H1 (cell line): Measurements from ENCODE around the gene CTDNEP1. TPM values are rescaled to one million over a fixed set of nuclear protein-coding genes. Genes with fewer than 3 reads are reported as not detected.

Experiments
- CTCF ChIA-PET: fragments of 300-600 bp; sonication (Branson Sonifier 250); formaldehyde crosslinking; loops from one replicate; lab custom pipeline; 2021; ENCODE audit not compliant: partially characterized antibody; lab: Charles Lee
- POLR2A ChIA-PET: fragments of 300-600 bp; sonication (Branson Sonifier 250); formaldehyde crosslinking; loops from one replicate; lab custom pipeline; 2021; ENCODE audit warnings: inconsistent platforms; ENCODE audit not compliant: partially characterized antibody; lab: Charles Lee
- DNase-seq, 2 experiments: peaks; one replicate each; pipeline versions ENCODE4 v3.0.0 to v3.0.0-alpha.2; 2010 to 2022; ENCODE audit warnings: low spot score in 2 of 2, low read depth in 1 of 2, mixed read lengths in 1 of 2
- FAIRE-seq: peaks from 2 replicates; lab custom pipeline; 2011; peaks lifted over from hg19 to GRCh38; lab: Jason Lieb, UNC
- H2AFZ ChIP-seq: 2 replicates; pipeline ENCODE4 v1.8.1; 2012; ENCODE audit warnings: low read length, inconsistent platforms
- H2AK5ac ChIP-seq: 2 replicates; pipeline ENCODE4 v1.6.1; 2013; ENCODE audit warnings: low read depth, low read length
- H2BK120ac ChIP-seq: replicated peaks from 2 replicates; pipeline ENCODE3; 2013; ENCODE audit warnings: low read depth, low read length, inconsistent platforms
- H2BK12ac ChIP-seq: 2 replicates; pipeline ENCODE4 v1.6.1; 2013; ENCODE audit warnings: low read depth, low read length
- H2BK15ac ChIP-seq: 2 replicates; pipeline ENCODE4 v1.6.1; 2013; ENCODE audit warnings: low read length
- H2BK20ac ChIP-seq: 2 replicates; pipeline ENCODE4 v1.6.1; 2013; ENCODE audit warnings: low read length
- H2BK5ac ChIP-seq: 2 replicates; pipeline ENCODE4 v1.6.1; 2013; ENCODE audit warnings: low read depth, low read length
- H3K14ac ChIP-seq: 2 replicates; pipeline ENCODE4 v1.6.1; 2013; ENCODE audit warnings: inconsistent platforms; ENCODE audit not compliant: insufficient read length
- H3K18ac ChIP-seq: 2 replicates; pipeline ENCODE4 v1.6.1; 2013; ENCODE audit warnings: low read length; ENCODE audit errors: extremely low read depth
- H3K23ac ChIP-seq: 2 replicates; pipeline ENCODE4 v1.6.1; 2013; ENCODE audit warnings: inconsistent platforms; ENCODE audit not compliant: insufficient read length
- H3K23me2 ChIP-seq: 2 replicates; pipeline ENCODE4 v1.6.1; 2013; ENCODE audit warnings: low read depth, low read length
- H3K27ac ChIP-seq: 2 replicates; pipeline ENCODE4 v1.6.1; 2011; ENCODE audit warnings: low read depth, low read length, inconsistent platforms
- H3K27me3 ChIP-seq, 4 experiments: replicated peaks in 1 of 4; 1 replicate in 1 of 4; 2 replicates in 3 of 4; pipeline versions ENCODE4 v1.6.1 to v1.8.1; 2011 to 2013; ENCODE audit warnings: low read length in 3 of 4, mild to moderate bottlenecking in 3 of 4, inconsistent platforms in 2 of 4, mixed read lengths in 2 of 4, moderate library complexity in 1 of 4; ENCODE audit not compliant: control insufficient read depth in 3 of 4, insufficient read depth in 3 of 4; ENCODE audit errors: extremely low read depth in 1 of 4
- H3K36me3 ChIP-seq, 4 experiments: 2 replicates each; pipeline versions ENCODE4 v1.6.1 to v1.8.1; 2011 to 2013; ENCODE audit warnings: mild to moderate bottlenecking in 4 of 4, low read length in 3 of 4, moderate library complexity in 2 of 4, control low read depth in 1 of 4, inconsistent platforms in 1 of 4; ENCODE audit not compliant: insufficient read depth in 4 of 4, control insufficient read depth in 2 of 4
- H3K4ac ChIP-seq: replicated peaks from 2 replicates; pipeline ENCODE3; 2013; ENCODE audit warnings: low read length, low read depth, mixed read lengths, inconsistent platforms; ENCODE audit not compliant: insufficient read length
- H3K4me1 ChIP-seq, 4 experiments: replicated peaks in 1 of 4; 1 replicate in 1 of 4; 2 replicates in 3 of 4; pipeline versions ENCODE4 v1.6.1 to v1.8.1; 2011 to 2013; ENCODE audit warnings: low read length in 3 of 4, inconsistent platforms in 2 of 4, mixed read lengths in 1 of 4; ENCODE audit not compliant: insufficient read depth in 4 of 4, control insufficient read depth in 3 of 4
- H3K4me2 ChIP-seq, 2 experiments: 2 replicates each; pipeline versions ENCODE4 v1.6.1 to v1.8.1; 2011 to 2013; ENCODE audit warnings: low read depth in 2 of 2, low read length in 2 of 2, control low read depth in 1 of 2, inconsistent platforms in 1 of 2, mild to moderate bottlenecking in 1 of 2; ENCODE audit not compliant: insufficient read depth in 1 of 2
- H3K4me3 ChIP-seq, 4 experiments: fragments of 200-600, 300-600 bp in 1 of 4; sonication (generic), shearing (Covaris generic), sonication (Bioruptor Twin) in 1 of 4; 2 replicates each; pipeline versions ENCODE4 v1.5.1 to v1.8.1; 2011 to 2016; ENCODE audit warnings: low read length in 4 of 4, low read depth in 3 of 4, control low read depth in 2 of 4, inconsistent platforms in 2 of 4, mild to moderate bottlenecking in 2 of 4, mixed read lengths in 1 of 4, moderate library complexity in 1 of 4; ENCODE audit not compliant: insufficient read depth in 2 of 4; ENCODE audit errors: extremely low read depth in 1 of 4
- H3K56ac ChIP-seq: replicated peaks from 2 replicates; pipeline ENCODE3; 2013; ENCODE audit warnings: low read depth, mild to moderate bottlenecking, mixed read lengths, low read length, inconsistent platforms; ENCODE audit not compliant: insufficient read length
- H3K79me1 ChIP-seq: 2 replicates; pipeline ENCODE4 v1.6.1; 2013; ENCODE audit warnings: low read depth, low read length, control low read depth
- H3K79me2 ChIP-seq, 2 experiments: 2 replicates each; pipeline versions ENCODE4 v1.6.1 to v1.8.1; 2012 to 2013; ENCODE audit warnings: low read length in 2 of 2, mild to moderate bottlenecking in 2 of 2, inconsistent platforms in 1 of 2; ENCODE audit not compliant: insufficient read depth in 2 of 2, control insufficient read depth in 1 of 2
- H3K9ac ChIP-seq, 4 experiments: replicated peaks in 1 of 4; 1 replicate in 1 of 4; 2 replicates in 3 of 4; pipeline versions ENCODE4 v1.6.1 to v1.8.1; 2011 to 2013; ENCODE audit warnings: low read depth in 3 of 4, low read length in 3 of 4, control low read depth in 2 of 4, mild to moderate bottlenecking in 2 of 4, moderate library complexity in 2 of 4, inconsistent platforms in 1 of 4; ENCODE audit errors: extremely low read depth in 1 of 4
- H3K9me3 ChIP-seq, 2 experiments: 2 replicates each; pipeline versions ENCODE4 v1.6.1 to v1.8.1; 2012 to 2013; ENCODE audit warnings: mild to moderate bottlenecking in 2 of 2, moderate library complexity in 2 of 2, control low read depth in 1 of 2, inconsistent platforms in 1 of 2, low read depth in 1 of 2, low read length in 1 of 2, mixed read lengths in 1 of 2; ENCODE audit not compliant: insufficient read depth in 2 of 2
- H4K20me1 ChIP-seq, 2 experiments: replicated peaks in 1 of 2; 2 replicates each; pipeline versions ENCODE3 to v1.8.1; 2011 to 2013; ENCODE audit warnings: inconsistent platforms in 2 of 2, low read length in 2 of 2, mild to moderate bottlenecking in 1 of 2; ENCODE audit not compliant: insufficient read depth in 2 of 2, control insufficient read depth in 1 of 2
- H4K5ac ChIP-seq: 2 replicates; pipeline ENCODE4 v1.6.1; 2013; ENCODE audit warnings: low read length, low read depth, mixed read lengths, inconsistent platforms; ENCODE audit not compliant: insufficient read length
- H4K8ac ChIP-seq: 2 replicates; pipeline ENCODE4 v1.8.0; 2013; ENCODE audit warnings: mild to moderate bottlenecking, moderate library complexity, low read length, inconsistent platforms; ENCODE audit not compliant: insufficient read depth; ENCODE audit errors: extremely low read depth
- H4K91ac ChIP-seq: replicated peaks from 2 replicates; pipeline ENCODE3; 2013; ENCODE audit warnings: low read length, mixed read lengths, inconsistent platforms; ENCODE audit not compliant: insufficient read length
- BACH1 ChIP-seq: IDR thresholded peaks from 2 replicates; pipeline ENCODE4 v1.6.1; 2012; ENCODE audit warnings: low read length, improper control_type of control experiment
- HDAC2 ChIP-seq, 2 experiments: fragments of 300-600 bp in 1 of 2; sonication (generic) in 1 of 2; IDR thresholded peaks; 2 replicates each; pipeline ENCODE4 v1.6.1; 2011 to 2012; ENCODE audit warnings: low read depth in 2 of 2, low read length in 2 of 2, mild to moderate bottlenecking in 2 of 2, moderate library complexity in 2 of 2, borderline replicate concordance in 1 of 2, inconsistent platforms in 1 of 2
- RAD21 ChIP-seq, 2 experiments: IDR thresholded peaks in 1 of 2; conservative IDR thresholded peaks in 1 of 2; 2 replicates each; pipeline ENCODE4 v1.6.1; 2011; ENCODE audit warnings: low read depth in 2 of 2, low read length in 2 of 2, improper control_type of control experiment in 1 of 2, inconsistent platforms in 1 of 2, mild to moderate bottlenecking in 1 of 2, moderate library complexity in 1 of 2
- RXRA ChIP-seq: IDR thresholded peaks from 2 replicates; pipeline ENCODE4 v1.6.1; 2011; ENCODE audit warnings: low read depth, mild to moderate bottlenecking, low read length, moderate library complexity; ENCODE audit not compliant: insufficient read depth
- SP4 ChIP-seq: IDR thresholded peaks from 2 replicates; pipeline ENCODE4 v1.6.1; 2012; ENCODE audit warnings: low read length, inconsistent platforms
- TCF12 ChIP-seq: IDR thresholded peaks from 2 replicates; pipeline ENCODE4 v1.6.1; 2011; ENCODE audit warnings: low read depth, mild to moderate bottlenecking, low read length
- TEAD4 ChIP-seq: IDR thresholded peaks from 2 replicates; pipeline ENCODE4 v1.6.1; 2012; ENCODE audit warnings: low read depth, low read length, inconsistent platforms, mixed read lengths
- YY1 ChIP-seq: IDR thresholded peaks from 2 replicates; pipeline ENCODE4 v1.6.1; 2011; ENCODE audit warnings: low read depth, mild to moderate bottlenecking, low read length
- WGBS, 2 experiments: shearing (Covaris generic) in 1 of 2; methylation state at CpG; one replicate each; pipeline versions ENCODE4 v1.1.6 to v1.1.7; 2013 to 2015; ENCODE audit warnings: low lambda C conversion rate in 2 of 2, mixed read lengths in 2 of 2, inconsistent platforms in 1 of 2, low coverage in 1 of 2, missing lambda C conversion rate in 1 of 2; ENCODE audit not compliant: insufficient replicate concordance in 2 of 2, insufficient coverage in 1 of 2, insufficient read length in 1 of 2; ENCODE audit errors: extremely low coverage in 1 of 2, missing lambda C conversion rate in 1 of 2; 5-methylcytosine and 5-hydroxymethylcytosine counted together
- polyA plus RNA-seq, 7 experiments: library from polyadenylated mRNA; depleted of rRNA in 3 of 7; stranded (reverse) in 5 of 7; unstranded in 2 of 7; fragments of >200 nt in 5 of 7; fragments of 200-250 nt in 2 of 7; gene quantifications; 1 replicate in 5 of 7; 2 replicates in 1 of 7; 4 replicates in 1 of 7; pipeline versions ENCODE4 v1.2.1 to v1.2.3, GENCODE V29; 2011 to 2013; ENCODE audit warnings: missing spikeins in 2 of 7, mixed read lengths in 2 of 7
- total RNA-seq: library from RNA; stranded (reverse); fragmentation: NEBNext Ultra II Directional; extraction: Animal tissue kit (Norgen Biotek cat#: 25700); gene quantifications from 2 replicates; pipeline ENCODE4 v1.2.1, GENCODE V29; 2021

CTDNEP1 gene
- total and polyA plus RNA-seq, 2 of the 8 experiments (the other 6 are each of a cell fraction or from before 2014, with no cell fraction given): 114 to 123 TPM

DNA sequence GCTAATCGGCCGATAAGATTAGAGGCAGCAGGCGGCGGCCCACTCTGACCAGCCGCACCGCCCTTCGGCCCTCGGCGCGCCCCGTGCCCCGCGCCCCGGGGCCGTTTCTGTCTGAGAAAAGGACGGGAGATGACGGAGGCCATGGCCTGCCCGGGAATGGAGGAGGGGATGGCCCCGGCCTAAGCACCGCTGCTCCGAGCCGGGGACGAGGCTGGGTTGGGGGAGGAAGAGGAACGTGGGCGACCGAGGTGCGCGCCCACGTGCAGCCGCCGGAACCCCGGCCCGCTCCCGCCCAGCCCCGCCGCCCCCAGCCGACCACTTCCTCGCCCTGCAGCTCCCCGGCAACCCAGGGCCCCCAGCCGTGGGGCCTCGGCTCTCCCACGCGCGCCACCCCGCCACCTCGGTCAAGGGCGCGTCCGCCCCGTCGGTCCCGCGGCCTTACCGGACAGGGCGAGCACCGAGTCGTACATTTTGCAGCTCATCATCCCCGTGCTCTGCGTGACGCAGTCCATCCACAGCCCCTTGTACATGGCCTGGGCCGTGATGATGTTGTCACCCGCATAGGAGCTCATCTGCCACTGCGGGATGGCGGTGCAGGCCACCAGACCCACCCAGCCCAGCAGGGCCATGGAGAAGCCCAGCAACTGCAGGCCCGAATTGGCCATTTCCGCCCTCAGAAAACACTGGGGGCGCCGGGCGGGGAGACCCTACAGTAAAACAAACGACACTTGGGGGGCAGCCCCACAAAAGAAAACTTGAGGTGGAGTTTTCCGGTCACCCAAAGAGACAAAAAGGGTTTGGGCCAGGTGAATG lies 10.1 kb upstream of the CTDNEP1 start:
- DNase-seq (peak in 1 of 2 experiments; percentile 60), FAIRE-seq (no peak)
- no peak overlapping the region for H2AFZ ChIP-seq
- 1% methylated on average over 50 of the region's 71 CpGs; no CpG with 5 or more reads in 1 of the 2 experiments for WGBS, 2 experiments
- H3K27ac ChIP-seq: peak overlapping the region; percentile 91
- peaks cover 6 to 11% of the 10 kb centered on the region in 2 experiments for H4K20me1 ChIP-seq
- H3K23me2 ChIP-seq: peaks cover 13% of the 10 kb centered on the region
- H3K4me3 ChIP-seq: peak overlapping the region; percentile 93 to 98 (median 96)
- peak overlapping the region; percentile 73 for H3K14ac ChIP-seq
- H2AK5ac ChIP-seq: peak overlapping the region; percentile 99; the same call in 1 of the 2 replicates
- peak overlapping the region; percentile 95 for H4K91ac ChIP-seq
- no peaks in the 10 kb centered on the region for H3K9me3 ChIP-seq
- H2BK15ac ChIP-seq: no peak overlapping the region
- peak overlapping the region; percentile 91 to 97 for H3K4me2 ChIP-seq
- peak overlapping the region; percentile 96 for H3K4ac ChIP-seq
- no peak overlapping the region for H3K23ac ChIP-seq
- H3K4me1 ChIP-seq: peaks cover 5 to 15% (median 6%) of the 10 kb centered on the region in 4 experiments; a peak in 6 of 7 replicates
- H3K79me1 ChIP-seq: peaks cover 9% of the 10 kb centered on the region
- peak overlapping the region; percentile 87 for H3K18ac ChIP-seq
- no peaks in the 10 kb centered on the region for H3K27me3 ChIP-seq
- ChIA-PET CTCF (interaction anchor here (1.0 to 1.5 kb wide), 3 partner anchors 10 to 48 kb away, joined by 3 to 4 read pairs (median 4); partner anchors contain the start of gene CTDNEP1), POLR2A (interaction anchor here (0.5 to 13.7 kb wide), 24 partner anchors 9 to 663 kb away, joined by 3 to 159 read pairs (median 6); partner anchors contain the start of genes ACADVL, CTDNEP1, DLG4 and DVL2)
- peak overlapping the region; percentile 98 for H2BK12ac ChIP-seq
- peaks cover 0 to 31% of the 10 kb centered on the region in 2 experiments; a peak in 2 of 4 replicates for H3K79me2 ChIP-seq
- peak overlapping the region; percentile 98 for H2BK5ac ChIP-seq
- H3K36me3 ChIP-seq: peaks cover 0 to 31% (median 12%) of the 10 kb centered on the region in 4 experiments; a peak in 5 of 8 replicates
- H3K56ac ChIP-seq: peak overlapping the region; percentile 61
- H4K5ac ChIP-seq: peak overlapping the region; percentile 67
- H3K9ac ChIP-seq: peak overlapping the region; percentile 94 to 98 (median 98)
- no peak overlapping the region for H2BK120ac ChIP-seq
- H2BK20ac ChIP-seq: no peak overlapping the region
- peak overlapping the region; percentile 98 for H4K8ac ChIP-seq
- no peak for TF ChIP-seq TEAD4
- no peak for TF ChIP-seq TCF12
- TF ChIP-seq HDAC2 (IDR thresholded peaks at IDR 0.05; ENCODE audit: borderline replicate concordance in 1 of 2, low read depth in 2 of 2, low read length in 2 of 2): 0 out of 4 replicates have a peak, but pooled peaks of 1 of the 2 experiments have one; percentile 32
- TF ChIP-seq SP4: no peak
- no peak for TF ChIP-seq RAD21 (IDR thresholded peaks at IDR 0.05 in 1 of 2, conservative IDR thresholded peaks at IDR 0.05 in 1 of 2; ENCODE audit: low read depth in 2 of 2, low read length in 2 of 2)
- no peak for TF ChIP-seq YY1
- no peak for TF ChIP-seq RXRA
- no peak for TF ChIP-seq BACH1
